Activated T-cell treated with anti-CD3 and anti-CD28 coated beads, Interleukin-2, amount 50 U/mL, for 4 hours (primary cell): ENCODE measurements around the gene SFMBT2. TPM values are rescaled to one million over a fixed set of nuclear protein-coding genes. Genes with fewer than 3 reads are reported as not detected.
A peak's percentile ranks its signal among the peaks of the same experiment; 100 is the strongest.

ENCODE experiments used
- ATAC-seq, 2 donors: fragments of 200-7000 bp; cut with Tn5 transposase; one replicate each; pipeline ENCODE4 v1.10.0; 2021
- DNase-seq: peaks from one replicate; pipeline ENCODE4 v3.0.0-alpha.2; 2020
- H3K27me3 Mint-ChIP-seq: one replicate; pipeline ENCODE4 v1.8.0; 2021; ENCODE audit warnings: low read depth, mixed read lengths
- H3K36me3 Mint-ChIP-seq: one replicate; pipeline ENCODE4 v1.8.0; 2022; ENCODE audit warnings: mixed read lengths; ENCODE audit not compliant: insufficient read depth
- H3K4me1 Mint-ChIP-seq: one replicate; pipeline ENCODE4 v1.8.0; 2021; ENCODE audit warnings: low read depth, mixed read lengths
- H3K4me3 Mint-ChIP-seq: one replicate; pipeline ENCODE4 v1.8.0; 2021; ENCODE audit warnings: mild to moderate bottlenecking, moderate library complexity, mixed read lengths
- H3K9me3 Mint-ChIP-seq: one replicate; pipeline ENCODE4 v1.8.0; 2021; ENCODE audit warnings: mixed read lengths
- total RNA-seq, 3 donors: library from RNA; stranded (reverse); gene quantifications; one replicate each; pipeline ENCODE4 v1.2.1, GENCODE V29; 2021

The SFMBT2 gene
- total RNA-seq, 3 donors from 2014 or later: 16.4 to 22.0 (median 20.6) TPM

- Mint-ChIP-seq H3K27me3 (no peaks in the 10 kb centered on the region), H3K4me1 (peaks cover 22% of the 10 kb centered on the region), H3K36me3 (peaks cover 45% of the 10 kb centered on the region), H3K9me3 (no peaks in the 10 kb centered on the region), H3K4me3 (no peak overlapping the region)
- DNase-seq (no peak), ATAC-seq (no peak)
Measured at GRCh38 chr10:7377614-7378248, 33.1 kb downstream of the SFMBT2 start.

- Mint-ChIP-seq H3K4me1 (peaks cover 9% of the 10 kb centered on the region), H3K9me3 (no peaks in the 10 kb centered on the region), H3K27me3 (no peaks in the 10 kb centered on the region), H3K4me3 (no peak overlapping the region), H3K36me3 (peaks cover 43% of the 10 kb centered on the region)
- ATAC-seq (no peak), DNase-seq (no peak)
Measured at GRCh38 chr10:7374795-7375194, 36.0 kb downstream of the SFMBT2 start.

GRCh38 chr10:7373039-7373438 is 37.8 kb downstream of the SFMBT2 start:
- Mint-ChIP-seq H3K36me3 (peaks cover 41% of the 10 kb centered on the region), H3K27me3 (no peaks in the 10 kb centered on the region), H3K4me3 (no peak overlapping the region), H3K9me3 (no peaks in the 10 kb centered on the region), H3K4me1 (peaks cover 3% of the 10 kb centered on the region)
- ATAC-seq: no peak
- DNase-seq: no peak

- no peak for DNase-seq
- ATAC-seq: no peak
- Mint-ChIP-seq H3K4me1 (peaks cover under 1% of the 10 kb centered on the region), H3K9me3 (no peaks in the 10 kb centered on the region), H3K4me3 (no peak overlapping the region), H3K36me3 (peaks cover 44% of the 10 kb centered on the region), H3K27me3 (no peaks in the 10 kb centered on the region)
Measured at GRCh38 chr10:7372504-7372903, 38.3 kb downstream of the SFMBT2 start.

- H3K27me3 Mint-ChIP-seq: no peaks in the 10 kb centered on the region
- H3K9me3 Mint-ChIP-seq: no peaks in the 10 kb centered on the region
- peaks cover 3% of the 10 kb centered on the region for H3K4me1 Mint-ChIP-seq
- DNase-seq (no peak), ATAC-seq (no peak)
- H3K36me3 Mint-ChIP-seq: peaks cover 44% of the 10 kb centered on the region
- no peak overlapping the region for H3K4me3 Mint-ChIP-seq
Measured at GRCh38 chr10:7370511-7370910, 40.3 kb downstream of the SFMBT2 start.

GRCh38 chr10:7365027-7365745 is 45.6 kb downstream of the SFMBT2 start:
- H3K9me3 Mint-ChIP-seq: peaks cover 4% of the 10 kb centered on the region
- peaks cover 22% of the 10 kb centered on the region for H3K4me1 Mint-ChIP-seq
- peaks cover 59% of the 10 kb centered on the region for H3K36me3 Mint-ChIP-seq

GRCh38 chr10:7364474-7364873 is 46.4 kb downstream of the SFMBT2 start:
- peaks cover 24% of the 10 kb centered on the region for H3K4me1 Mint-ChIP-seq
- no peak overlapping the region for H3K4me3 Mint-ChIP-seq
- H3K36me3 Mint-ChIP-seq: peaks cover 63% of the 10 kb centered on the region
- ATAC-seq (peak in 1 of 2 donors; percentile 32), DNase-seq (no peak)
- peaks cover 4% of the 10 kb centered on the region for H3K9me3 Mint-ChIP-seq
- no peaks in the 10 kb centered on the region for H3K27me3 Mint-ChIP-seq

More at GRCh38 chr10:7365027-7365745, 45.6 kb downstream of the SFMBT2 start:
- Mint-ChIP-seq H3K27me3 (no peaks in the 10 kb centered on the region), H3K4me3 (no peak overlapping the region)
- ATAC-seq (no peak), DNase-seq (no peak)

- Mint-ChIP-seq H3K36me3 (peaks cover 71% of the 10 kb centered on the region), H3K4me1 (peaks cover 26% of the 10 kb centered on the region), H3K4me3 (no peak overlapping the region), H3K27me3 (no peaks in the 10 kb centered on the region), H3K9me3 (peaks cover 6% of the 10 kb centered on the region)
- ATAC-seq (no peak), DNase-seq (no peak)
Measured at GRCh38 chr10:7363700-7364099, 47.1 kb downstream of the SFMBT2 start.

- Mint-ChIP-seq H3K9me3 (peaks cover 9% of the 10 kb centered on the region), H3K4me1 (peaks cover 30% of the 10 kb centered on the region), H3K4me3 (no peak overlapping the region), H3K27me3 (no peaks in the 10 kb centered on the region), H3K36me3 (peaks cover 69% of the 10 kb centered on the region)
- DNase-seq (no peak), ATAC-seq (no peak)
Measured at GRCh38 chr10:7362471-7362870, 48.4 kb downstream of the SFMBT2 start.

GRCh38 chr10:7361316-7361715 is 49.5 kb downstream of the SFMBT2 start:
- Mint-ChIP-seq H3K27me3 (no peaks in the 10 kb centered on the region), H3K4me1 (peaks cover 33% of the 10 kb centered on the region), H3K36me3 (peaks cover 73% of the 10 kb centered on the region), H3K9me3 (peaks cover 9% of the 10 kb centered on the region), H3K4me3 (no peak overlapping the region)
- no peak for ATAC-seq
- DNase-seq: no peak

GRCh38 chr10:7359954-7360353 is 50.9 kb downstream of the SFMBT2 start:
- no peaks in the 10 kb centered on the region for H3K27me3 Mint-ChIP-seq
- peaks cover 9% of the 10 kb centered on the region for H3K9me3 Mint-ChIP-seq
- no peak overlapping the region for H3K4me3 Mint-ChIP-seq
- peaks cover 28% of the 10 kb centered on the region for H3K4me1 Mint-ChIP-seq
- H3K36me3 Mint-ChIP-seq: peaks cover 68% of the 10 kb centered on the region
- DNase-seq (no peak), ATAC-seq (no peak)

- DNase-seq (no peak), ATAC-seq (no peak)
- no peak overlapping the region for H3K4me3 Mint-ChIP-seq
- no peaks in the 10 kb centered on the region for H3K27me3 Mint-ChIP-seq
- peaks cover 63% of the 10 kb centered on the region for H3K36me3 Mint-ChIP-seq
- H3K9me3 Mint-ChIP-seq: peaks cover 9% of the 10 kb centered on the region
- peaks cover 28% of the 10 kb centered on the region for H3K4me1 Mint-ChIP-seq
Measured at GRCh38 chr10:7359356-7359755, 51.5 kb downstream of the SFMBT2 start.

- no peak for DNase-seq
- H3K4me1 Mint-ChIP-seq: peaks cover 22% of the 10 kb centered on the region
- H3K27me3 Mint-ChIP-seq: no peaks in the 10 kb centered on the region
- peaks cover 44% of the 10 kb centered on the region for H3K36me3 Mint-ChIP-seq
- no peak for ATAC-seq
- no peak overlapping the region for H3K4me3 Mint-ChIP-seq
- H3K9me3 Mint-ChIP-seq: peaks cover 5% of the 10 kb centered on the region
Measured at GRCh38 chr10:7357193-7357592, 53.6 kb downstream of the SFMBT2 start.

GRCh38 chr10:7354330-7355047 is 56.3 kb downstream of the SFMBT2 start:
- Mint-ChIP-seq H3K27me3 (no peaks in the 10 kb centered on the region), H3K36me3 (peaks cover 41% of the 10 kb centered on the region), H3K4me3 (no peak overlapping the region), H3K9me3 (peaks cover 5% of the 10 kb centered on the region), H3K4me1 (peaks cover 27% of the 10 kb centered on the region)
- ATAC-seq: peak; percentile 65 to 82
- DNase-seq: no peak
